ENCODE results near the gene MEX3C.

- no peak for TF ChIP-seq EP300 (IDR thresholded peaks at IDR 0.05; ENCODE audit: borderline replicate concordance in 1 of 2, low read depth in 1 of 2, low read length in 1 of 2)
- no peak for TF ChIP-seq MXI1 (IDR thresholded peaks at IDR 0.05; ENCODE audit: low read depth, low read length)
- TF ChIP-seq, protein P1, sequence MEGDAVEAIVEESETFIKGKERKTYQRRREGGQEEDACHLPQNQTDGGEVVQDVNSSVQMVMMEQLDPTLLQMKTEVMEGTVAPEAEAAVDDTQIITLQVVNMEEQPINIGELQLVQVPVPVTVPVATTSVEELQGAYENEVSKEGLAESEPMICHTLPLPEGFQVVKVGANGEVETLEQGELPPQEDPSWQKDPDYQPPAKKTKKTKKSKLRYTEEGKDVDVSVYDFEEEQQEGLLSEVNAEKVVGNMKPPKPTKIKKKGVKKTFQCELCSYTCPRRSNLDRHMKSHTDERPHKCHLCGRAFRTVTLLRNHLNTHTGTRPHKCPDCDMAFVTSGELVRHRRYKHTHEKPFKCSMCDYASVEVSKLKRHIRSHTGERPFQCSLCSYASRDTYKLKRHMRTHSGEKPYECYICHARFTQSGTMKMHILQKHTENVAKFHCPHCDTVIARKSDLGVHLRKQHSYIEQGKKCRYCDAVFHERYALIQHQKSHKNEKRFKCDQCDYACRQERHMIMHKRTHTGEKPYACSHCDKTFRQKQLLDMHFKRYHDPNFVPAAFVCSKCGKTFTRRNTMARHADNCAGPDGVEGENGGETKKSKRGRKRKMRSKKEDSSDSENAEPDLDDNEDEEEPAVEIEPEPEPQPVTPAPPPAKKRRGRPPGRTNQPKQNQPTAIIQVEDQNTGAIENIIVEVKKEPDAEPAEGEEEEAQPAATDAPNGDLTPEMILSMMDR (IDR thresholded peaks at IDR 0.05), result no peak
Measured at GRCh38 chr18:51153659-51154371, 43.7 kb downstream of the MEX3C start.
